Natural killer cell (primary cell): ENCODE data around the gene RPL23. TPM values are rescaled to one million over a fixed set of nuclear protein-coding genes. Genes with fewer than 3 reads are reported as not detected.

Experiments
- ATAC-seq, 3 donors: fragments of 150-1000 bp in 2 of 3; fragments of 200-7000 bp in 1 of 3; cut with Tn5 transposase; 1 replicate in 1 of 3; 2 replicates in 2 of 3; pipeline ENCODE4 v1.10.0; 2021; ENCODE audit warnings: mild to moderate bottlenecking in 2 of 3, moderate library complexity in 2 of 3
- DNase-seq, 2 donors: peaks; one replicate each; pipeline versions ENCODE4 v3.0.0 to v3.0.0-alpha.2; 2013 to 2021; ENCODE audit warnings: mixed read lengths in 1 of 2
- H3K27ac ChIP-seq: one replicate; pipeline ENCODE4 v1.5.1; 2013; ENCODE audit warnings: mild to moderate bottlenecking, low read length
- H3K27me3 ChIP-seq: one replicate; pipeline ENCODE4 v1.6.1; 2013; ENCODE audit warnings: low read length; ENCODE audit not compliant: control insufficient read depth, insufficient read depth
- H3K36me3 ChIP-seq: one replicate; pipeline ENCODE4 v1.6.1; 2013; ENCODE audit warnings: low read length; ENCODE audit not compliant: control insufficient read depth, insufficient read depth
- H3K4me1 ChIP-seq: one replicate; pipeline ENCODE4 v1.6.1; 2013; ENCODE audit warnings: low read length; ENCODE audit not compliant: control insufficient read depth, insufficient read depth
- H3K4me3 ChIP-seq: one replicate; pipeline ENCODE4 v1.5.1; 2013; ENCODE audit warnings: low read length
- H3K9me3 ChIP-seq: one replicate; pipeline ENCODE4 v1.6.1; 2013; ENCODE audit warnings: low read length; ENCODE audit not compliant: control insufficient read depth, insufficient read depth
- H3K27ac Mint-ChIP-seq, 2 donors: one replicate each; pipeline ENCODE4 v1.8.0; 2022; ENCODE audit warnings: mild to moderate bottlenecking in 2 of 2, mixed read lengths in 2 of 2, moderate library complexity in 1 of 2
- H3K27me3 Mint-ChIP-seq, 2 donors: one replicate each; pipeline ENCODE4 v1.8.0; 2022; ENCODE audit warnings: low read depth in 2 of 2, mixed read lengths in 2 of 2
- H3K36me3 Mint-ChIP-seq: one replicate; pipeline ENCODE4 v1.8.0; 2022; ENCODE audit warnings: mixed read lengths
- H3K4me1 Mint-ChIP-seq, 2 donors: one replicate each; pipeline ENCODE4 v1.8.0; 2022; ENCODE audit warnings: mixed read lengths in 2 of 2
- H3K4me3 Mint-ChIP-seq: one replicate; pipeline ENCODE4 v1.8.0; 2022; ENCODE audit warnings: mild to moderate bottlenecking, moderate library complexity, mixed read lengths
- H3K9me3 Mint-ChIP-seq, 2 donors: one replicate each; pipeline ENCODE4 v1.8.0; 2022; ENCODE audit warnings: mixed read lengths in 2 of 2
- whole genome bisulfite sequencing: methylation state at CpG from one replicate; pipeline ENCODE4 v1.1.7; 2013; ENCODE audit warnings: missing lambda C conversion rate; ENCODE audit not compliant: insufficient coverage; 5-methylcytosine and 5-hydroxymethylcytosine counted together
- intact Hi-C: fragments of 100-400 bp; cut with micrococcal nuclease; formaldehyde crosslinking; loops from one replicate; pipeline ENCODE4 v1.14.2; 2022
- total RNA-seq, 4 donors: library from RNA; stranded (reverse); fragments of 120-200 nt in 1 of 4; gene quantifications; one replicate each; pipeline versions ENCODE4 v1.2.3 to v1.2.4, GENCODE V29; 2013 to 2022
- TF ChIP-seq, protein P1 (sequence below): fragments of 200-600 bp; IDR thresholded peaks from one replicate; pipeline ENCODE4 v1.8.0; 2022; ENCODE audit warnings: antibody characterized with exemption

RPL23 gene
- total RNA-seq, 3 donors from 2014 or later (not counting 1 experiment from before 2014, with no cell fraction given) = 752 to 934 (median 923) TPM

DNA sequence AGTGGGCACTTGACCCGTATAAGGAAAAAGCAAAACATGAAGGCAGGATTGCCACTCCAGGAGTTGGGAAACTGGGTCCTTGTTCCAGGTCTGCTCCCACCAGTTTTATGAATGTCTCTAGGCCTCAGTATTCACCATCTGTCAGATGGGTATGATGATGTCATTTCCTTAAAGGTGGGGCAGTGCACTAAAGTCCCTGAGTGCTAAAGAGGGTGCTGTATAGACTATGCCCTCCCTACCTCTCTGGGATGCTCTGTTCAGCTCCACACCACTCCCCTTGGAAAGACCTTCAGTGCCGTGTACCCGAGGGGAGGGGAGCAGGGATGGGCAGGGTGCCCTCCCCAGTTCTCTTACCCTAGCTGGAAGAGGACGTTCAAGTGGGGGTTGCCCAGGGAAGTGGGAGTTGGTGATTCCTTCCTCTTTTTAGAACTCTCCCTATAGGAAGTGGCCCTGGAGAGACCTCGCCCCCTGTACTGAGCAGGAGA lies 18.5 kb upstream of the RPL23 start:
- peaks cover 5% of the 10 kb centered on the region for H3K36me3 ChIP-seq
- Mint-ChIP-seq H3K4me3 (peak overlapping the region; percentile 100), H3K9me3 (no peaks in the 10 kb centered on the region), H3K27me3 (no peaks in the 10 kb centered on the region), H3K27ac (peak overlapping the region; percentile 96 to 98), H3K36me3 (no peaks in the 10 kb centered on the region), H3K4me1 (peaks cover 69 to 87% of the 10 kb centered on the region in 2 donors)
- intact Hi-C loops = loop anchor here (5.0 kb wide), 2 partner anchors 170 to 280 kb away; partner anchors contain the start of gene PLXDC1
- no peaks in the 10 kb centered on the region for H3K9me3 ChIP-seq
- H3K27ac ChIP-seq = peak overlapping the region; percentile 58
- no peaks in the 10 kb centered on the region for H3K27me3 ChIP-seq
- TF ChIP-seq, protein P1, sequence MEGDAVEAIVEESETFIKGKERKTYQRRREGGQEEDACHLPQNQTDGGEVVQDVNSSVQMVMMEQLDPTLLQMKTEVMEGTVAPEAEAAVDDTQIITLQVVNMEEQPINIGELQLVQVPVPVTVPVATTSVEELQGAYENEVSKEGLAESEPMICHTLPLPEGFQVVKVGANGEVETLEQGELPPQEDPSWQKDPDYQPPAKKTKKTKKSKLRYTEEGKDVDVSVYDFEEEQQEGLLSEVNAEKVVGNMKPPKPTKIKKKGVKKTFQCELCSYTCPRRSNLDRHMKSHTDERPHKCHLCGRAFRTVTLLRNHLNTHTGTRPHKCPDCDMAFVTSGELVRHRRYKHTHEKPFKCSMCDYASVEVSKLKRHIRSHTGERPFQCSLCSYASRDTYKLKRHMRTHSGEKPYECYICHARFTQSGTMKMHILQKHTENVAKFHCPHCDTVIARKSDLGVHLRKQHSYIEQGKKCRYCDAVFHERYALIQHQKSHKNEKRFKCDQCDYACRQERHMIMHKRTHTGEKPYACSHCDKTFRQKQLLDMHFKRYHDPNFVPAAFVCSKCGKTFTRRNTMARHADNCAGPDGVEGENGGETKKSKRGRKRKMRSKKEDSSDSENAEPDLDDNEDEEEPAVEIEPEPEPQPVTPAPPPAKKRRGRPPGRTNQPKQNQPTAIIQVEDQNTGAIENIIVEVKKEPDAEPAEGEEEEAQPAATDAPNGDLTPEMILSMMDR = no peak
- H3K4me1 ChIP-seq = peaks cover 76% of the 10 kb centered on the region
- WGBS = 27% methylated on average over 1 of the region's 5 CpGs
- DNase-seq (peak in 1 of 2 donors; percentile 53), ATAC-seq (no peak)
- H3K4me3 ChIP-seq = peak overlapping the region; percentile 100

DNA sequence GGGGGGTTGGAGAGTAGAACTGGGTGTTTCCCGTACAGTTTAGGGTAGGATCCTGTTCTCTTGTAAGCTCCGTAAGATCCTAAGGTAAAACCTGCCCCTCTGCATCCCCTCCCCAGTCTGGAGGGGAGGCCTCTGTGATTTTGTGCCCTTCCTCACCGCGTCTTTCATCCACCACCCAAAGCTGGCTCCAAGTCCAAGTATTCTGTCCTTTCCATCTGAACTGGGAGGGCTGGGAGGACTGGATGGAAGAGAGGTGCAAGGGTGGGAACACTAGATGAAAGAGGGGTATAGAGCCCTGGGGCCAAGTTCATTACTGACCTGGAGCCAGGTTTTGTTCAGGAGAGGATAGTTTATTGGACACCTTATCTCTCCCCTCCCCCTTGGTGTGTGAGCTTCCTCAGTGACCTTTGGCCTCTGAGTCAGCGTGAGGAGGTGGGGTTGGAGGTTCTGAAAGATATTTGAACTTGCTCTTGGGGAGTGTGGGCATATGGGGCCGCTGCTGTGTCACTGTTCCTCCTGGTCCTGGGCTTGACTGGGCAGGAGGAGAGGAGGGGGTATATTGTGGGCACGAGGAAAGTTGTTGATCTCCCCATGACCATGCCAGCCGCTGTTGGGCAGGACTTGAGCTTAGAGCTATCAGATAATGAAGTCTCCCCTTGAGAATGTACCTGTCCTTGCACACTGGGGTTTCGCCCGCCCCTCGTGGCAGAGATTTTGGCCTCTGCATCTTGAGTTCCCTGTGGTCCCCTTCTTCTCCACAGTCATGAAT lies 17.9 kb upstream of the RPL23 start:
- Mint-ChIP-seq H3K27me3 (no peaks in the 10 kb centered on the region), H3K36me3 (no peaks in the 10 kb centered on the region), H3K9me3 (no peaks in the 10 kb centered on the region), H3K4me3 (peak overlapping the region; percentile 100), H3K4me1 (peaks cover 63 to 80% of the 10 kb centered on the region in 2 donors), H3K27ac (peak overlapping the region; percentile 96 to 98)
- TF ChIP-seq, protein P1 = no peak
- Histone ChIP-seq H3K4me3 (peak overlapping the region; percentile 100), H3K27me3 (no peaks in the 10 kb centered on the region), H3K27ac (peak overlapping the region; percentile 58), H3K9me3 (no peaks in the 10 kb centered on the region), H3K36me3 (peaks cover 5% of the 10 kb centered on the region), H3K4me1 (peaks cover 70% of the 10 kb centered on the region)
- DNase-seq = peak; percentile 67 to 83
- intact Hi-C loops = loop anchor here (1.0 to 5.0 kb wide), 6 partner anchors 11 to 281 kb away; partner anchors contain the start of genes CWC25 and PLXDC1
- 25% methylated on average over 8 of the region's 11 CpGs for WGBS
- ATAC-seq = peak; percentile 37 to 50 (median 38)

DNA sequence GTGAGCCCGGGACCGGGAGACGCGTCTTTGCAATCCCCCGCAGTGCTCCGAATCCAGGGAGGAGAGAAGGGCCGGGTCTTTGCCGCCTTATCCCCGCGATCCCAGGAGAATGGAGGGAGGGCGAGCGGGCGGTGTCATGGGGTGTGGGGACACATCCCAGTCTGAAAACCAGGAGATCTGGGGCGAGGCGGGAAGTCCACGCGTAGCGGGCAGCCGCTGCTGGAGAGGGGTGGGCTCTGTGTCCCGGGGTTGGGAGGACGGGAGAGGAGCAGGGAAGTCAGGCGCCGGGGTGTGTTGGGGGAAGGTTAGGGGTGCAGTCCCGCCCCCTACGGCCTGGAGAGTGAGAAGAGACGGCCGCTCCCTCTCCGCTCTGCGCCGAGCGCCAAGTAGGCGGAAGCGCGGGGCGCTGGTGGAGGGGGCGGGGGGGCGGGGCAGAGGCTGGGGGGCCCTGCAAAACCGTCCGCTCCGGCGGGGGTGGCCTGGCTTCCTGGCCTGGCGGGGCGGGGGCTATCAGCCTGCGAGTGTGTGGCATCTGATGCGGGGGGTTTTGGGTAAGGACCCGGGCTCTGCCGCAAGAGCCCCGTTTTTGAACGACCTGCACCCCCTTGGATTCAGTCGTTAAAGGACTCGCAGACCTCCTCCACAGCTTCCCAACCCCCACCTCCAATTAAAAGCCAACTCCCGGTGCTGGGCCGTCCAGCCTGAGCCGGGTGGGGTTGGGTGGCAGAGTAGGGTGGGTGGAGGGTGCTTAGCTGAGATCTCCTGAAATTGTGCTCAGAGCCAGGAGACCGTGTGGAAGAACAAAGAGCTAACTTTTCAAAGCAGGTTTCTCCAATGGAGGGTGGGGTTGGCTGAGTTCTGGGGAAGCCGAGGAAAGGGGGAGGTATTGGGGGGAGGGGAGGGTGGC lies 17.0 kb upstream of the RPL23 start:
- Mint-ChIP-seq H3K4me1 (peaks cover 57 to 74% of the 10 kb centered on the region in 2 donors), H3K4me3 (peak overlapping the region; percentile 100), H3K27ac (peak overlapping the region; percentile 96 to 98), H3K9me3 (no peaks in the 10 kb centered on the region), H3K36me3 (no peaks in the 10 kb centered on the region), H3K27me3 (no peaks in the 10 kb centered on the region)
- TF ChIP-seq, protein P1 = no peak
- H3K9me3 ChIP-seq = no peaks in the 10 kb centered on the region
- under 1% methylated on average over 42 of the region's 56 CpGs for WGBS
- H3K36me3 ChIP-seq = peaks cover 5% of the 10 kb centered on the region
- H3K27me3 ChIP-seq = no peaks in the 10 kb centered on the region
- H3K4me1 ChIP-seq = peaks cover 64% of the 10 kb centered on the region
- peak; percentile 37 to 66 (median 44) for ATAC-seq
- peak overlapping the region; percentile 100 for H3K4me3 ChIP-seq
- peak; percentile 64 to 81 for DNase-seq
- H3K27ac ChIP-seq = peak overlapping the region; percentile 80
- intact Hi-C loops = loop anchor here (1.0 to 5.0 kb wide), 6 partner anchors 12 to 282 kb away; partner anchors contain the start of genes CWC25 and PLXDC1
